Keratinocyte (primary cell): ENCODE results near the gene RNU6-7. TPM values are rescaled to one million over a fixed set of nuclear protein-coding genes. Genes with fewer than 3 reads are reported as not detected.

ENCODE experiments used
- DNase-seq: peaks from one replicate; pipeline ENCODE4 v3.0.0-alpha.2; 2011; ENCODE audit warnings: low read depth, missing footprints, low spot score
- FAIRE-seq: peaks from 2 replicates; lab custom pipeline; 2011; peaks lifted over from hg19 to GRCh38; lab: Jason Lieb, UNC
- H2AFZ ChIP-seq: 2 replicates; pipeline ENCODE4 v1.6.0; 2012; ENCODE audit warnings: low read length, control low read depth, inconsistent platforms; ENCODE audit not compliant: control insufficient read depth
- H3K27ac ChIP-seq: 2 replicates; pipeline ENCODE4 v1.5.1; 2011; ENCODE audit warnings: low read length; ENCODE audit not compliant: control insufficient read depth, insufficient read depth
- H3K27me3 ChIP-seq: 3 replicates; pipeline ENCODE4 v1.6.0; 2011; ENCODE audit warnings: low read length; ENCODE audit not compliant: control insufficient read depth, insufficient read depth; ENCODE audit errors: extremely low read depth
- H3K36me3 ChIP-seq, 2 experiments: 2 replicates in 1 of 2; 3 replicates in 1 of 2; pipeline ENCODE4 v1.5.1; 2011; ENCODE audit warnings: low read length in 2 of 2, mild to moderate bottlenecking in 1 of 2; ENCODE audit not compliant: control insufficient read depth in 2 of 2, insufficient read depth in 2 of 2; ENCODE audit errors: extremely low read depth in 1 of 2
- H3K4me1 ChIP-seq: 3 replicates; pipeline ENCODE4 v1.5.1; 2011; ENCODE audit warnings: low read length; ENCODE audit not compliant: control insufficient read depth, insufficient read depth; ENCODE audit errors: extremely low read depth
- H3K4me2 ChIP-seq: 3 replicates; pipeline ENCODE4 v1.6.0; 2011; ENCODE audit warnings: low read depth, low read length; ENCODE audit not compliant: control insufficient read depth, insufficient read depth; ENCODE audit errors: extremely low read depth
- H3K4me3 ChIP-seq, 3 experiments: fragments of 200-600 bp in 1 of 3; sonication (generic) in 1 of 3; 2 replicates in 2 of 3; 3 replicates in 1 of 3; pipeline ENCODE4 v1.5.1; 2011 to 2016; ENCODE audit warnings: low read length in 3 of 3, mild to moderate bottlenecking in 3 of 3, control low read depth in 2 of 3, inconsistent platforms in 1 of 3, low read depth in 1 of 3, mixed read lengths in 1 of 3, mixed run types in 1 of 3, moderate library complexity in 1 of 3; ENCODE audit not compliant: control insufficient read depth in 2 of 3, insufficient read depth in 2 of 3; ENCODE audit errors: extremely low read depth in 1 of 3
- H3K79me2 ChIP-seq: 2 replicates; pipeline ENCODE4 v1.6.0; 2012; ENCODE audit warnings: low read length; ENCODE audit not compliant: control insufficient read depth, insufficient read depth
- H3K9ac ChIP-seq: 3 replicates; pipeline ENCODE4 v1.6.0; 2011; ENCODE audit warnings: low read length; ENCODE audit not compliant: control insufficient read depth, insufficient read depth; ENCODE audit errors: extremely low read depth
- H3K9me1 ChIP-seq: 3 replicates; pipeline ENCODE4 v1.6.0; 2011; ENCODE audit warnings: low read length; ENCODE audit not compliant: control insufficient read depth, insufficient read depth; ENCODE audit errors: extremely low read depth
- H3K9me3 ChIP-seq: 2 replicates; pipeline ENCODE4 v1.5.1; 2012; ENCODE audit warnings: low read depth, low read length; ENCODE audit not compliant: control insufficient read depth
- H4K20me1 ChIP-seq: 3 replicates; pipeline ENCODE4 v1.6.0; 2011; ENCODE audit warnings: low read length; ENCODE audit not compliant: control insufficient read depth, insufficient read depth; ENCODE audit errors: extremely low read depth
- EZH2 ChIP-seq: IDR thresholded peaks from one replicate; pipeline ENCODE4 v1.6.1; 2012; ENCODE audit warnings: inconsistent platforms, mild to moderate bottlenecking, low read length, moderate library complexity
- dilution Hi-C: fragments of 300-500 bp; cut with MboI; formaldehyde crosslinking; loops from one replicate; pipeline ENCODE4 v1.7.0; 2020; ENCODE audit warnings: low sequenced_read_pairs; ENCODE audit not compliant: extremely low pct_ligation_motif_present
- polyA plus RNA-seq, 5 experiments: library from polyadenylated mRNA; depleted of rRNA in 3 of 5; stranded (reverse) in 3 of 5; stranded (forward) in 1 of 5; unstranded in 1 of 5; fragments of >200 nt; gene quantifications; 1 replicate in 1 of 5; 2 replicates in 3 of 5; 3 replicates in 1 of 5; pipeline versions ENCODE4 v1.2.1 to v1.2.3, GENCODE V29; 2011 to 2012; ENCODE audit warnings: missing spikeins in 2 of 5, low read depth in 1 of 5, low replicate concordance in 1 of 5
- small RNA-seq, 3 experiments: library from RNA; depleted of rRNA; stranded (forward); fragments of <200 nt; gene quantifications; one replicate each; pipeline ENCODE3, GENCODE V24; 2012; ENCODE audit warnings: low read depth in 3 of 3, low replicate concordance in 1 of 3; ENCODE audit not compliant: insufficient read length in 3 of 3
- TF ChIP-seq, protein P1 (sequence below), 3 experiments: IDR thresholded peaks in 1 of 3; conservative IDR thresholded peaks in 1 of 3; optimal IDR thresholded peaks in 1 of 3; 2 replicates in 2 of 3; 3 replicates in 1 of 3; pipeline versions ENCODE3 to v1.5.1; 2011; ENCODE audit warnings: low read length in 3 of 3, mild to moderate bottlenecking in 3 of 3, moderate library complexity in 2 of 3, control low read depth in 1 of 3, inconsistent platforms in 1 of 3; ENCODE audit not compliant: insufficient read depth in 2 of 3; ENCODE audit errors: extremely low read depth in 1 of 3

Gene RNU6-7
- polyA plus RNA-seq, 1 donor (not counting 4 experiments of a cell fraction or from before 2014, with no cell fraction given) = not detected

GRCh38 chr14:32251530-32251929 is 49.7 kb downstream of the RNU6-7 start:
- H3K36me3 ChIP-seq = no peaks in the 10 kb centered on the region
- H3K27me3 ChIP-seq = no peaks in the 10 kb centered on the region
- no peak overlapping the region for H3K4me3 ChIP-seq
- dilution Hi-C loops = no loop called here
- no peak overlapping the region for H3K4me2 ChIP-seq
- H4K20me1 ChIP-seq = no peaks in the 10 kb centered on the region
- H3K9me1 ChIP-seq = no peaks in the 10 kb centered on the region
- H3K27ac ChIP-seq = no peak overlapping the region
- peaks cover 20% of the 10 kb centered on the region for H3K4me1 ChIP-seq
- no peak for TF ChIP-seq EZH2
- TF ChIP-seq, protein P1, sequence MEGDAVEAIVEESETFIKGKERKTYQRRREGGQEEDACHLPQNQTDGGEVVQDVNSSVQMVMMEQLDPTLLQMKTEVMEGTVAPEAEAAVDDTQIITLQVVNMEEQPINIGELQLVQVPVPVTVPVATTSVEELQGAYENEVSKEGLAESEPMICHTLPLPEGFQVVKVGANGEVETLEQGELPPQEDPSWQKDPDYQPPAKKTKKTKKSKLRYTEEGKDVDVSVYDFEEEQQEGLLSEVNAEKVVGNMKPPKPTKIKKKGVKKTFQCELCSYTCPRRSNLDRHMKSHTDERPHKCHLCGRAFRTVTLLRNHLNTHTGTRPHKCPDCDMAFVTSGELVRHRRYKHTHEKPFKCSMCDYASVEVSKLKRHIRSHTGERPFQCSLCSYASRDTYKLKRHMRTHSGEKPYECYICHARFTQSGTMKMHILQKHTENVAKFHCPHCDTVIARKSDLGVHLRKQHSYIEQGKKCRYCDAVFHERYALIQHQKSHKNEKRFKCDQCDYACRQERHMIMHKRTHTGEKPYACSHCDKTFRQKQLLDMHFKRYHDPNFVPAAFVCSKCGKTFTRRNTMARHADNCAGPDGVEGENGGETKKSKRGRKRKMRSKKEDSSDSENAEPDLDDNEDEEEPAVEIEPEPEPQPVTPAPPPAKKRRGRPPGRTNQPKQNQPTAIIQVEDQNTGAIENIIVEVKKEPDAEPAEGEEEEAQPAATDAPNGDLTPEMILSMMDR (optimal IDR thresholded peaks at IDR 0.05 in 1 of 3, IDR thresholded peaks at IDR 0.05 in 1 of 3, conservative IDR thresholded peaks at IDR 0.05 in 1 of 3; ENCODE audit: extremely low read depth in 1 of 3, insufficient read depth in 2 of 3, low read length in 3 of 3) = no peak
- H3K9ac ChIP-seq = no peak overlapping the region
- DNase-seq (no peak), FAIRE-seq (peak; percentile 17)
- no peaks in the 10 kb centered on the region for H3K9me3 ChIP-seq
- H3K79me2 ChIP-seq = no peaks in the 10 kb centered on the region
- peak overlapping the region; percentile 91 for H2AFZ ChIP-seq

Small RNA genes lying within 50 kb of the gene (small RNA-seq; reads per million reads assigned to genes)
- 0 reads per million in 3 experiments for gene RNU6-7
- 0 to 0.33 (median 0.25) reads per million in 3 experiments for gene RNU6-8

Other genes starting within 250 kb of the RNU6-7 start
- gene ARHGAP5, start 124.7 kb upstream of the RNU6-7 start, polyA plus RNA-seq = 24.4 to 43.1 TPM (median 32.8 TPM) in 3 replicates
- gene RNU6-8, start 1.2 kb downstream of the RNU6-7 start, polyA plus RNA-seq = not detected in 3 replicates
- 1.3 to 2.6 TPM (median 2.0 TPM) in 3 replicates for gene AKAP6, start 127.3 kb downstream of the RNU6-7 start, polyA plus RNA-seq